H1 (cell line): ENCODE results near the gene MTR. TPM values are rescaled to one million over a fixed set of nuclear protein-coding genes. Genes with fewer than 3 reads are reported as not detected.

Experiments used
- CTCF ChIA-PET: fragments of 300-600 bp; sonication (Branson Sonifier 250); formaldehyde crosslinking; loops from one replicate; lab custom pipeline; 2021; ENCODE audit not compliant: partially characterized antibody; lab: Charles Lee
- POLR2A ChIA-PET: fragments of 300-600 bp; sonication (Branson Sonifier 250); formaldehyde crosslinking; loops from one replicate; lab custom pipeline; 2021; ENCODE audit warnings: inconsistent platforms; ENCODE audit not compliant: partially characterized antibody; lab: Charles Lee
- DNase-seq, 2 experiments: peaks; one replicate each; pipeline versions ENCODE4 v3.0.0 to v3.0.0-alpha.2; 2010 to 2022; ENCODE audit warnings: low spot score in 2 of 2, low read depth in 1 of 2, mixed read lengths in 1 of 2
- FAIRE-seq: peaks from 2 replicates; lab custom pipeline; 2011; peaks lifted over from hg19 to GRCh38; lab: Jason Lieb, UNC
- H2AFZ ChIP-seq: 2 replicates; pipeline ENCODE4 v1.8.1; 2012; ENCODE audit warnings: low read length, inconsistent platforms
- H2AK5ac ChIP-seq: 2 replicates; pipeline ENCODE4 v1.6.1; 2013; ENCODE audit warnings: low read depth, low read length
- H2BK120ac ChIP-seq: replicated peaks from 2 replicates; pipeline ENCODE3; 2013; ENCODE audit warnings: low read depth, low read length, inconsistent platforms
- H2BK12ac ChIP-seq: 2 replicates; pipeline ENCODE4 v1.6.1; 2013; ENCODE audit warnings: low read depth, low read length
- H2BK15ac ChIP-seq: 2 replicates; pipeline ENCODE4 v1.6.1; 2013; ENCODE audit warnings: low read length
- H2BK20ac ChIP-seq: 2 replicates; pipeline ENCODE4 v1.6.1; 2013; ENCODE audit warnings: low read length
- H2BK5ac ChIP-seq: 2 replicates; pipeline ENCODE4 v1.6.1; 2013; ENCODE audit warnings: low read depth, low read length
- H3K14ac ChIP-seq: 2 replicates; pipeline ENCODE4 v1.6.1; 2013; ENCODE audit warnings: inconsistent platforms; ENCODE audit not compliant: insufficient read length
- H3K18ac ChIP-seq: 2 replicates; pipeline ENCODE4 v1.6.1; 2013; ENCODE audit warnings: low read length; ENCODE audit errors: extremely low read depth
- H3K23ac ChIP-seq: 2 replicates; pipeline ENCODE4 v1.6.1; 2013; ENCODE audit warnings: inconsistent platforms; ENCODE audit not compliant: insufficient read length
- H3K23me2 ChIP-seq: 2 replicates; pipeline ENCODE4 v1.6.1; 2013; ENCODE audit warnings: low read depth, low read length
- H3K27ac ChIP-seq: 2 replicates; pipeline ENCODE4 v1.6.1; 2011; ENCODE audit warnings: low read depth, low read length, inconsistent platforms
- H3K27me3 ChIP-seq, 4 experiments: replicated peaks in 1 of 4; 1 replicate in 1 of 4; 2 replicates in 3 of 4; pipeline versions ENCODE4 v1.6.1 to v1.8.1; 2011 to 2013; ENCODE audit warnings: low read length in 3 of 4, mild to moderate bottlenecking in 3 of 4, inconsistent platforms in 2 of 4, mixed read lengths in 2 of 4, moderate library complexity in 1 of 4; ENCODE audit not compliant: control insufficient read depth in 3 of 4, insufficient read depth in 3 of 4; ENCODE audit errors: extremely low read depth in 1 of 4
- H3K36me3 ChIP-seq, 4 experiments: 2 replicates each; pipeline versions ENCODE4 v1.6.1 to v1.8.1; 2011 to 2013; ENCODE audit warnings: mild to moderate bottlenecking in 4 of 4, low read length in 3 of 4, moderate library complexity in 2 of 4, control low read depth in 1 of 4, inconsistent platforms in 1 of 4; ENCODE audit not compliant: insufficient read depth in 4 of 4, control insufficient read depth in 2 of 4
- H3K4ac ChIP-seq: replicated peaks from 2 replicates; pipeline ENCODE3; 2013; ENCODE audit warnings: low read length, low read depth, mixed read lengths, inconsistent platforms; ENCODE audit not compliant: insufficient read length
- H3K4me1 ChIP-seq, 4 experiments: replicated peaks in 1 of 4; 1 replicate in 1 of 4; 2 replicates in 3 of 4; pipeline versions ENCODE4 v1.6.1 to v1.8.1; 2011 to 2013; ENCODE audit warnings: low read length in 3 of 4, inconsistent platforms in 2 of 4, mixed read lengths in 1 of 4; ENCODE audit not compliant: insufficient read depth in 4 of 4, control insufficient read depth in 3 of 4
- H3K4me2 ChIP-seq, 2 experiments: 2 replicates each; pipeline versions ENCODE4 v1.6.1 to v1.8.1; 2011 to 2013; ENCODE audit warnings: low read depth in 2 of 2, low read length in 2 of 2, control low read depth in 1 of 2, inconsistent platforms in 1 of 2, mild to moderate bottlenecking in 1 of 2; ENCODE audit not compliant: insufficient read depth in 1 of 2
- H3K4me3 ChIP-seq, 4 experiments: fragments of 200-600, 300-600 bp in 1 of 4; sonication (generic), shearing (Covaris generic), sonication (Bioruptor Twin) in 1 of 4; 2 replicates each; pipeline versions ENCODE4 v1.5.1 to v1.8.1; 2011 to 2016; ENCODE audit warnings: low read length in 4 of 4, low read depth in 3 of 4, control low read depth in 2 of 4, inconsistent platforms in 2 of 4, mild to moderate bottlenecking in 2 of 4, mixed read lengths in 1 of 4, moderate library complexity in 1 of 4; ENCODE audit not compliant: insufficient read depth in 2 of 4; ENCODE audit errors: extremely low read depth in 1 of 4
- H3K56ac ChIP-seq: replicated peaks from 2 replicates; pipeline ENCODE3; 2013; ENCODE audit warnings: low read depth, mild to moderate bottlenecking, mixed read lengths, low read length, inconsistent platforms; ENCODE audit not compliant: insufficient read length
- H3K79me1 ChIP-seq: 2 replicates; pipeline ENCODE4 v1.6.1; 2013; ENCODE audit warnings: low read depth, low read length, control low read depth
- H3K79me2 ChIP-seq, 2 experiments: 2 replicates each; pipeline versions ENCODE4 v1.6.1 to v1.8.1; 2012 to 2013; ENCODE audit warnings: low read length in 2 of 2, mild to moderate bottlenecking in 2 of 2, inconsistent platforms in 1 of 2; ENCODE audit not compliant: insufficient read depth in 2 of 2, control insufficient read depth in 1 of 2
- H3K9ac ChIP-seq, 4 experiments: replicated peaks in 1 of 4; 1 replicate in 1 of 4; 2 replicates in 3 of 4; pipeline versions ENCODE4 v1.6.1 to v1.8.1; 2011 to 2013; ENCODE audit warnings: low read depth in 3 of 4, low read length in 3 of 4, control low read depth in 2 of 4, mild to moderate bottlenecking in 2 of 4, moderate library complexity in 2 of 4, inconsistent platforms in 1 of 4; ENCODE audit errors: extremely low read depth in 1 of 4
- H3K9me3 ChIP-seq, 2 experiments: 2 replicates each; pipeline versions ENCODE4 v1.6.1 to v1.8.1; 2012 to 2013; ENCODE audit warnings: mild to moderate bottlenecking in 2 of 2, moderate library complexity in 2 of 2, control low read depth in 1 of 2, inconsistent platforms in 1 of 2, low read depth in 1 of 2, low read length in 1 of 2, mixed read lengths in 1 of 2; ENCODE audit not compliant: insufficient read depth in 2 of 2
- H4K20me1 ChIP-seq, 2 experiments: replicated peaks in 1 of 2; 2 replicates each; pipeline versions ENCODE3 to v1.8.1; 2011 to 2013; ENCODE audit warnings: inconsistent platforms in 2 of 2, low read length in 2 of 2, mild to moderate bottlenecking in 1 of 2; ENCODE audit not compliant: insufficient read depth in 2 of 2, control insufficient read depth in 1 of 2
- H4K5ac ChIP-seq: 2 replicates; pipeline ENCODE4 v1.6.1; 2013; ENCODE audit warnings: low read length, low read depth, mixed read lengths, inconsistent platforms; ENCODE audit not compliant: insufficient read length
- H4K8ac ChIP-seq: 2 replicates; pipeline ENCODE4 v1.8.0; 2013; ENCODE audit warnings: mild to moderate bottlenecking, moderate library complexity, low read length, inconsistent platforms; ENCODE audit not compliant: insufficient read depth; ENCODE audit errors: extremely low read depth
- H4K91ac ChIP-seq: replicated peaks from 2 replicates; pipeline ENCODE3; 2013; ENCODE audit warnings: low read length, mixed read lengths, inconsistent platforms; ENCODE audit not compliant: insufficient read length
- ASH2L ChIP-seq: fragments of 200-600, 300-600 bp; sonication (generic); IDR thresholded peaks from one replicate; pipeline ENCODE4 v1.7.1; 2017; ENCODE audit warnings: low read length
- CBX5 ChIP-seq: fragments of 300-800, 300-1000 bp; sonication (generic); IDR thresholded peaks from 2 replicates; pipeline ENCODE4 v1.7.1; 2016; ENCODE audit warnings: antibody characterized with exemption, low read length, low read depth
- CHD1 ChIP-seq: IDR thresholded peaks from 2 replicates; pipeline ENCODE4 v1.6.1; 2012; ENCODE audit warnings: low read depth, low read length, improper control_type of control experiment
- CREB1 ChIP-seq: IDR thresholded peaks from 2 replicates; pipeline ENCODE4 v1.6.1; 2012; ENCODE audit warnings: inconsistent platforms
- EGR1 ChIP-seq: IDR thresholded peaks from 2 replicates; pipeline ENCODE4 v1.6.1; 2011; ENCODE audit warnings: low read depth, low read length, borderline replicate concordance
- EP300 ChIP-seq, 2 experiments: IDR thresholded peaks; 1 replicate in 1 of 2; 2 replicates in 1 of 2; pipeline ENCODE4 v1.6.1; 2011 to 2012; ENCODE audit warnings: low read depth in 2 of 2, low read length in 2 of 2, mild to moderate bottlenecking in 2 of 2, borderline replicate concordance in 1 of 2, inconsistent platforms in 1 of 2, moderate library complexity in 1 of 2
- GABPA ChIP-seq: IDR thresholded peaks from 2 replicates; pipeline ENCODE4 v1.6.1; 2011; ENCODE audit warnings: mild to moderate bottlenecking, low read length, moderate library complexity, borderline replicate concordance; ENCODE audit not compliant: insufficient read depth
- NRF1 ChIP-seq: IDR thresholded peaks from 2 replicates; pipeline ENCODE4 v1.6.1; 2011; ENCODE audit warnings: mild to moderate bottlenecking, low read depth, low read length, improper control_type of control experiment
- PHF8 ChIP-seq: fragments of 200-600 bp; sonication (generic); conservative IDR thresholded peaks from 2 replicates; pipeline ENCODE4 v1.7.1; 2012; ENCODE audit warnings: low read depth, mild to moderate bottlenecking, inconsistent platforms, low read length, moderate library complexity
- RNF2 ChIP-seq: fragments of 200-900, 300-1000 bp; sonication (generic); IDR thresholded peaks from 2 replicates; pipeline ENCODE4 v1.7.1; 2016; ENCODE audit warnings: borderline replicate concordance, low read depth, mild to moderate bottlenecking, antibody characterized with exemption, low read length; ENCODE audit not compliant: poor library complexity, severe bottlenecking; ENCODE audit errors: missing control alignments
- SP4 ChIP-seq: IDR thresholded peaks from 2 replicates; pipeline ENCODE4 v1.6.1; 2012; ENCODE audit warnings: low read length, inconsistent platforms
- SUZ12 ChIP-seq: fragments of 200-600 bp; sonication (generic); IDR thresholded peaks from 2 replicates; pipeline ENCODE4 v1.6.1; 2012; ENCODE audit warnings: mild to moderate bottlenecking, inconsistent platforms, low read length, moderate library complexity, mixed read lengths
- WGBS, 2 experiments: shearing (Covaris generic) in 1 of 2; methylation state at CpG; one replicate each; pipeline versions ENCODE4 v1.1.6 to v1.1.7; 2013 to 2015; ENCODE audit warnings: low lambda C conversion rate in 2 of 2, mixed read lengths in 2 of 2, inconsistent platforms in 1 of 2, low coverage in 1 of 2, missing lambda C conversion rate in 1 of 2; ENCODE audit not compliant: insufficient replicate concordance in 2 of 2, insufficient coverage in 1 of 2, insufficient read length in 1 of 2; ENCODE audit errors: extremely low coverage in 1 of 2, missing lambda C conversion rate in 1 of 2; 5-methylcytosine and 5-hydroxymethylcytosine counted together
- polyA plus RNA-seq, 7 experiments: library from polyadenylated mRNA; depleted of rRNA in 3 of 7; stranded (reverse) in 5 of 7; unstranded in 2 of 7; fragments of >200 nt in 5 of 7; fragments of 200-250 nt in 2 of 7; gene quantifications; 1 replicate in 5 of 7; 2 replicates in 1 of 7; 4 replicates in 1 of 7; pipeline versions ENCODE4 v1.2.1 to v1.2.3, GENCODE V29; 2011 to 2013; ENCODE audit warnings: missing spikeins in 2 of 7, mixed read lengths in 2 of 7
- total RNA-seq: library from RNA; stranded (reverse); fragmentation: NEBNext Ultra II Directional; extraction: Animal tissue kit (Norgen Biotek cat#: 25700); gene quantifications from 2 replicates; pipeline ENCODE4 v1.2.1, GENCODE V29; 2021

MTR gene
- total and polyA plus RNA-seq, 2 of the 8 experiments (the other 6 are each of a cell fraction or from before 2014, with no cell fraction given) = 4.8 to 27.4 TPM

DNA sequence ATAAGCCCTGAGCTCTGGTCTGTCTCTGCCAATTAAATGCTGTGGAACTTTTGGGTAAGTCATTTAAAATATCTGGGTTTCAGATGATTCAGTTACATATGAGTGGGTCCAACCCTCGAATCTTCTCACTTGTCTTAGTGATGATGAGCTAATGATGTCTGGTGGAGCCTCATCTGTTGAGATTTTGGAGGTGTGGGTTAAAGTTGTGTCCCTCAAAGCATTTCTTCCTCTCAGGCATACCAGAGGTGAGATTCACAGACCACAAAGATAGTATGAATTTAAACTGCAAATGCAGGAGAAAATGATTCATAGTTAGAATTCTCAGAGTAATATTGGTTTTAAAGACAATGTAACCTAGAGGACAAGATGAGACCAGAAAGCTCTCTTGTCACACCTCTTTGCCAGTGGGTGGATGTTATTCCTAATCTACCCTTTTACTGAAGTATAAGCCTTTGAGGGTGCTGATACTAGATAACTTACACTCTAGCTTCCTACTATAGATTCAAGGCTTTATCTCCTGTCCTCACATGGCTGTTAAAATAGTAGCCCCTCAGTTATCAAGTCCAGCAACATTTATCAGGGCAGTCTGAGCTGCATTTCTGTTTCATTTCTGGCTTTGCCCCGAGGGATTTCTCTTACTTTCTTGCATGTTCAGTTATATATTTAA, 118.4 kb downstream of the MTR start:
- no peak overlapping the region for H2BK12ac ChIP-seq
- no peak overlapping the region for H3K4me2 ChIP-seq
- WGBS, 2 experiments = 88% methylated on average over 2 of the region's 2 CpGs; no CpG with 5 or more reads in 1 of the 2 experiments
- H3K23me2 ChIP-seq = no peaks in the 10 kb centered on the region
- no peak overlapping the region for H2BK20ac ChIP-seq
- no peak overlapping the region for H3K4me3 ChIP-seq
- no peak overlapping the region for H2AK5ac ChIP-seq
- no peaks in the 10 kb centered on the region for H3K79me2 ChIP-seq
- H3K4ac ChIP-seq = no peak overlapping the region
- peaks cover 4 to 10% of the 10 kb centered on the region in 2 experiments; a peak in 3 of 4 replicates for H3K9me3 ChIP-seq
- H3K9ac ChIP-seq = no peak overlapping the region
- no peaks in the 10 kb centered on the region for H3K27me3 ChIP-seq
- H4K91ac ChIP-seq = no peak overlapping the region
- H2BK120ac ChIP-seq = no peak overlapping the region
- no peak overlapping the region for H3K18ac ChIP-seq
- no peak overlapping the region for H3K23ac ChIP-seq
- no peak overlapping the region for H4K5ac ChIP-seq
- H3K56ac ChIP-seq = no peak overlapping the region
- H3K4me1 ChIP-seq = no peaks in the 10 kb centered on the region
- FAIRE-seq (no peak), DNase-seq (no peak)
- H3K36me3 ChIP-seq = no peaks in the 10 kb centered on the region
- no peak overlapping the region for H3K14ac ChIP-seq
- H2BK15ac ChIP-seq = no peak overlapping the region
- no peak overlapping the region for H4K8ac ChIP-seq
- no peak overlapping the region for H2AFZ ChIP-seq
- H3K27ac ChIP-seq = no peak overlapping the region
- no peaks in the 10 kb centered on the region for H4K20me1 ChIP-seq
- POLR2A ChIA-PET = no interaction called here
- H3K79me1 ChIP-seq = no peaks in the 10 kb centered on the region
- CTCF ChIA-PET = interaction anchor here (0.6 to 1.8 kb wide), 5 partner anchors 19 to 155 kb away, joined by 3 to 5 read pairs (median 3); no protein-coding TSS in a partner anchor
- H2BK5ac ChIP-seq = no peak overlapping the region
- TF ChIP-seq NRF1 (no peak), RNF2 (no peak), CREB1 (no peak), ASH2L (no peak), CHD1 (no peak), PHF8 (no peak), SUZ12 (no peak), SP4 (no peak), CBX5 (no peak), EGR1 (no peak), GABPA (no peak), EP300 (IDR thresholded peaks at IDR 0.05; ENCODE audit: borderline replicate concordance in 1 of 2, low read depth in 2 of 2, low read length in 2 of 2) (no peak)
